Activated CD8-positive, alpha-beta memory T cell treated with anti-CD3 and anti-CD28 coated beads, Interleukin-2, amount 10 ng/mL, durations not matched to agents 7 days and 5 days (primary cell): ENCODE measurements around the gene DDX18. TPM values are rescaled to one million over a fixed set of nuclear protein-coding genes. Genes with fewer than 3 reads are reported as not detected.
A peak's percentile ranks its signal among the peaks of the same experiment; 100 is the strongest.
"Not testable (repeated sequence)": the region's sequence is repeated elsewhere in the genome, so short reads cannot be mapped to it uniquely, and the experiment has no call there.

Experiments used
- ATAC-seq: fragments of 150-1000 bp; cut with Tn5 transposase; one replicate; pipeline ENCODE4 v1.10.0; 2021; ENCODE audit warnings: moderate library complexity
- CTCF ChIA-PET: fragments of 350-600 bp; sonication (Branson Sonifier 250); formaldehyde crosslinking; loops from one replicate; lab custom pipeline; 2021; ENCODE audit warnings: antibody characterized with exemption; lab: Charles Lee
- DNase-seq: peaks from one replicate; pipeline ENCODE4 v3.0.0-alpha.2; 2020
- H3K27ac Mint-ChIP-seq: one replicate; pipeline ENCODE4 v1.8.0; 2021; ENCODE audit warnings: mild to moderate bottlenecking, mixed read lengths
- H3K27me3 Mint-ChIP-seq: one replicate; pipeline ENCODE4 v1.8.0; 2021; ENCODE audit warnings: mixed read lengths
- H3K36me3 Mint-ChIP-seq: one replicate; pipeline ENCODE4 v1.8.0; 2021; ENCODE audit warnings: mild to moderate bottlenecking, mixed read lengths
- H3K4me1 Mint-ChIP-seq: one replicate; pipeline ENCODE4 v1.8.0; 2021; ENCODE audit warnings: mixed read lengths
- H3K4me3 Mint-ChIP-seq: one replicate; pipeline ENCODE4 v1.8.0; 2021; ENCODE audit warnings: mild to moderate bottlenecking, moderate library complexity, mixed read lengths
- H3K9me3 Mint-ChIP-seq: one replicate; pipeline ENCODE4 v1.8.0; 2022; ENCODE audit warnings: low read depth, mixed read lengths
- total RNA-seq, 2 experiments: library from RNA; stranded (reverse); gene quantifications; one replicate each; pipeline ENCODE4 v1.2.3, GENCODE V29; 2021

DDX18 gene
- total RNA-seq, 2 experiments from 2014 or later, result 55.3 to 78.2 TPM

DNA sequence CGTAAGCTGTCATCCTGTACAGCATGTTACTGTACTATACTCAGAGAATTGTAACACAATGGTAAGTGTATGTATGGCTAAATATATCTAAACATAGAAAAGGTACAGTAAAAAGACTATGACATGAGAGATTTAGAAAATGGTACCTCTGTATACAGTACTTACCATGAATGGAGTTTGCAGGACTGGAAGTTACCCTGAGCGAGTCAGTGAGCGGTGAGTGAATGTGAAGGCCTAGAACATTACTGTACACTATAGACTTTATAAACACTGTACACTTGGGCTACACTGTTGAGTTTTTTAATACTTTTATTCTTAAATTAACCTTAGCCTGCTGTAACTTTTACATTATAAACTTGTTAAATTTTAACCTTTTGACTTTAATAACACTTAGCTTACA is 1.5 kb downstream of the DDX18 start:
- H3K9me3 Mint-ChIP-seq, result no peaks in the 10 kb centered on the region
- H3K36me3 Mint-ChIP-seq, result peaks cover 30% of the 10 kb centered on the region
- ATAC-seq (no peak), DNase-seq (no peak)
- H3K27me3 Mint-ChIP-seq, result no peaks in the 10 kb centered on the region
- peaks cover 35% of the 10 kb centered on the region for H3K4me1 Mint-ChIP-seq
- CTCF ChIA-PET, result interaction anchor here (1.4 kb wide), 1 partner anchor 187 kb away, joined by 6 read pairs; no protein-coding TSS in a partner anchor
- peak overlapping the region; percentile 98 for H3K4me3 Mint-ChIP-seq
- peak overlapping the region; percentile 96 for H3K27ac Mint-ChIP-seq

DNA sequence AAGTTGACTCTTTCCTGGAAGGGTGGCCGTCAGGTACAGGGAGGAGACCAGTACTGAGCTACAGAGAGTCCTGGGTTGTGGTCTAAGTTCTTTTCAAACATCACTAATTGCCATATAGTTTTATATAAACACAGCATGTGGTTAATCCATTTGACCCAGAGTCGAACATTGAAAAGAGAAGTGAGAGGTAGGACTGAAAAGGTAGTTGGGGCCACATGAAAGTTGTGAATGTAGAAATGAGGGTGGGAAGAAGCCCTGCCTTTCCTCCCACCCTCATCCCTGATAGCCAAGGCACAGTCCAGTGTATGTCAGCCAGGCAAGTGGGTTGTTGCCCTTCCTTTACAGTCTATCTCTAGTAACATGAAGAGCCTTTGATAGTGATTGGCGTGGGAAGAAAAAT is 4.4 kb downstream of the DDX18 start:
- DNase-seq, result no peak
- H3K27me3 Mint-ChIP-seq, result no peaks in the 10 kb centered on the region
- H3K4me3 Mint-ChIP-seq, result no peak overlapping the region
- no peak overlapping the region for H3K27ac Mint-ChIP-seq
- CTCF ChIA-PET, result interaction anchor here (2.6 kb wide), 1 partner anchor 184 kb away, joined by 13 read pairs; no protein-coding TSS in a partner anchor
- peaks cover 51% of the 10 kb centered on the region for H3K36me3 Mint-ChIP-seq
- H3K4me1 Mint-ChIP-seq, result peaks cover 35% of the 10 kb centered on the region
- no peaks in the 10 kb centered on the region for H3K9me3 Mint-ChIP-seq
- ATAC-seq, result no peak

DNA sequence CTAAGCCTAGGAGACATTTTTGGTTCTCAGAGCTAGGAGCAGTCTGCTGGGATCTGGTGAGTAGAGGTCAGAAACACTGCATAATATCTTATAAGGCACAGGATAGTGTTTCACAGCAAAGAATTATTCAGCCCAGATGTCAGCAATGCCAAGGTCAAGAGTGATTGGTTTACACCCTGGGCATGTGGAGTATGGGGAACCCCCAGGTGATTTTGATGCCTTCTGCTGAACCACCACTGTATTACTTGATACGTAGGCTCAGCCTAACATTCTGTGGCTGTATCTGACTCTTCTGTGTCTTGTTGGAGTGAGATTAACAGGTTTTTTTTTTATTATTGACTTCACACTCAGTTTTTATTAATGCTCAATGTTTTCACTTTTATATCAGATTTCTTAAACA is 6.0 kb downstream of the DDX18 start:
- CTCF ChIA-PET, result interaction anchor here (2.6 kb wide), 1 partner anchor 183 kb away, joined by 13 read pairs; no protein-coding TSS in a partner anchor
- DNase-seq, result no peak
- H3K4me1 Mint-ChIP-seq, result peaks cover 26% of the 10 kb centered on the region
- no peak overlapping the region for H3K4me3 Mint-ChIP-seq
- no peaks in the 10 kb centered on the region for H3K27me3 Mint-ChIP-seq
- H3K27ac Mint-ChIP-seq, result no peak overlapping the region
- ATAC-seq, result peak; percentile 33
- no peaks in the 10 kb centered on the region for H3K9me3 Mint-ChIP-seq
- peaks cover 58% of the 10 kb centered on the region for H3K36me3 Mint-ChIP-seq

DNA sequence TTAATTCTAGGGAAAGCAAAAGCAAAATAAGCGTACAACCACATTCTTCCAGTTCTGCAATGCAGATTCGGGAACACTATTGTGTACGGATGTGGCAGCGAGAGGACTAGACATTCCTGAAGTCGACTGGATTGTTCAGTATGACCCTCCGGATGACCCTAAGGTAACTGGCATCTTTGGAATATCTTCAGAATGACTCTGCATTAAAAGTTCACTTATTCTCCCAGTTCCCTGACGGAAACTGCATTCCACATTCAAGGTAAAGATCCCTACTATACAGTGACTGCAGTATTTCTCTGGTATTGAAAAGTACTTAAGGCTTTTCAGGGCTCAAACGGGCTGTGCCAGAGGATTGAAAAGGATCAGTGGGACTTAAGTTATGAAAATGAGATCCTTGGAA is 10.9 kb downstream of the DDX18 start:
- no peak for DNase-seq
- CTCF ChIA-PET, result interaction anchor here (1.2 to 1.7 kb wide), 2 partner anchors 11 to 12 kb away, joined by 4 to 5 read pairs; partner anchors contain the start of gene DDX18
- H3K36me3 Mint-ChIP-seq, result peaks cover 77% of the 10 kb centered on the region
- H3K27ac Mint-ChIP-seq, result no peak overlapping the region
- H3K27me3 Mint-ChIP-seq, result no peaks in the 10 kb centered on the region
- ATAC-seq, result no peak
- H3K4me1 Mint-ChIP-seq, result no peaks in the 10 kb centered on the region
- H3K4me3 Mint-ChIP-seq, result no peak overlapping the region
- H3K9me3 Mint-ChIP-seq, result no peaks in the 10 kb centered on the region

DNA sequence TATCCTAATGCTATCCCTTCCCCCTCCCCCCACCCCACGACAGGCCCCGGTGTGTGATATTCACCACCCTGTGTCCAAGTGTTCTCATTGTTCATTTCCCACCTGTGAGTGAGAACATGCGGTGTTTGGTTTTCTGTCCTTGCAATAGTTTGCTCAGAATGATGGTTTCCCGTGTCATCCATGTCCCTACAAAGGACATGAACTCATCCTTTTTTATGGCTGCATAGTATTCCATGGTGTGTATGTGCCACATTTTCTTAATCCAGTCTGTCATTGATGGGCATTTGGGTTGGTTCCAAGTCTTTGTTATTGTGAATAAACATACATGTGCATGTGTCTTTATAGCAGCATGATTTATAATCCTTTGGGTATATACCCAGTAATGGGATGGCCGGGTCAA is 13.0 kb downstream of the DDX18 start:
- ATAC-seq, H3K27ac Mint-ChIP-seq, CTCF ChIA-PET, DNase-seq, H3K27me3 Mint-ChIP-seq, H3K4me3 Mint-ChIP-seq, H3K4me1 Mint-ChIP-seq, H3K9me3 Mint-ChIP-seq: not testable (repeated sequence)
- peaks cover 77% of the 10 kb centered on the region for H3K36me3 Mint-ChIP-seq

DNA sequence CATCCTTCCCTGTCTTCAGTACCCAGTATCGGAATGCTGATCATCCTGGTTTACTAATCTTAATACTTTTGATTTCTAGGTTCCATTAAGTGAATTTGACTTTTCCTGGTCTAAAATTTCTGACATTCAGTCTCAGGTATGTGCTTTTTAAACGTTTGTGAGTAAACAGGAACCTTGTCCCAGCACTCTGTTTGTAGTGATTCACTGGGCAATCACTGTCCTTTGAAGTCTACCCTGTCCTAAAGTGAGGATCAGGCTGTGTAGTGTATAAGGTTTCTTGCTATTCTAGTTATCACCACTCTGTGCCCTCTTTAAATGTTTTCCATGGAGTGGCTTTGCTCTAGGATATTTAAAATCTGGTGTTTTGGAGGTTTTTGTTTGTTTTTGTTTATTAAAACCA is 14.4 kb downstream of the DDX18 start:
- DNase-seq, result no peak
- H3K4me1 Mint-ChIP-seq, result no peaks in the 10 kb centered on the region
- CTCF ChIA-PET, result interaction anchor here (1.0 kb wide), 1 partner anchor 14 kb away, joined by 3 read pairs; the partner anchor contains the start of gene DDX18
- no peak overlapping the region for H3K4me3 Mint-ChIP-seq
- no peaks in the 10 kb centered on the region for H3K9me3 Mint-ChIP-seq
- no peak overlapping the region for H3K27ac Mint-ChIP-seq
- no peak for ATAC-seq
- no peaks in the 10 kb centered on the region for H3K27me3 Mint-ChIP-seq
- H3K36me3 Mint-ChIP-seq, result peaks cover 73% of the 10 kb centered on the region

DNA sequence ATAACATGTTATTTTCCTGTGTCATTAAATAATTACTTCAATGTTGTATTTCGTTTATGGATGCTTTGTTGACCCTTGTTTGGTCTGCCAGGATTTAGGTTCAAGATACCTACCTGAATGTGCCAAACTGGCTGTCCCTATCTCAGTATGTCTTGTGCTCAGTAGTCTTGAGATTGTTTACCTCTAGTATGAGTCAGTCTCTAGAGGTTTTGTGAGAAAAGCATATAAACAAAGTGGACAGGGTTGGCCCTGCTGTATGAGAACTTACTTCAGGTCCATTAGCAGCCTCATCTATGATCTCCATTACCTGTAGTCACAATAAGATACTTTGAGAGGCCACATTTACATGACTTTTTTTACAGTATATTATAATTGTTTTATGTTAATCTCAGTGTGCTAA is 17.8 kb downstream of the DDX18 start:
- peaks cover 8% of the 10 kb centered on the region for H3K4me1 Mint-ChIP-seq
- peaks cover 47% of the 10 kb centered on the region for H3K36me3 Mint-ChIP-seq

DNA sequence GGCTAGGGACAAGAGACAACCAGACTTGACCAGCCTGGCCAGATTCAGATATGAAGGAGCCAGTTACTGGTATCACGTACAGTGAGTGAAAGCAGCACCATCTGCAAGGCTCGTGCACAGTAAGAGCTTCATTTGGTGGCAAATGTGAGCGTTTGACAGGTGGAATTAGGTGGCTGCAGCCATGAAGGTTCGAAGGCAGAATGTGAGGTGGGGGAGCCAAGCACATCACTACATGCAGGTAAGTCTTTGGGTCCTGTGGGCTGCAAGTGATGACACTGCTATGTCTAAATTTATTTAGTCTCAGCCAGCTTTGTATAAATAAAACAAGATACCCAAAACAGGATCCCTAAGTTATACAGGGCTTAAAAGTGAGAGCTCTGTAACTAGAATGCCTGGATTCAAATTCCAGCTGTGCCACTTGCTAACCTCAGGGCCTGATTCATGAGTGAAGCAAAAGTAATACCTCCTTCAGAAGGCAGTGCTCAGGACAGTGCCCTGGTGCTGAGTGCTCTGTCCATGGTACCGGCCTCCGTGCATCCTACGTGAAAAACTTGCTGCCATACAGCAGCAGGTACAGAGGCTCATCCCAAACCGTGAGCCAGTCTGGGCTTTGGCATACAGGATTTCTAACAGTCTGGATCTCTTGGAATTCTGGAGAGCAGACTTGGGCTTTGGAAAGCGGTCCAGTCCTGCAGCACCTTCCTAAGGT is 18.6 kb downstream of the DDX18 start:
- Mint-ChIP-seq H3K4me3 (no peak overlapping the region), H3K27ac (no peak overlapping the region), H3K27me3 (no peaks in the 10 kb centered on the region), H3K36me3 (peaks cover 40% of the 10 kb centered on the region), H3K4me1 (peaks cover 8% of the 10 kb centered on the region), H3K9me3 (no peaks in the 10 kb centered on the region)
- CTCF ChIA-PET, result interaction anchor here (0.9 kb wide), 1 partner anchor 178 kb away, joined by 3 read pairs; no protein-coding TSS in a partner anchor
- DNase-seq (no peak), ATAC-seq (peak; percentile 48)

More for the DNA sequence above, 17.8 kb downstream of the DDX18 start:
- Mint-ChIP-seq H3K9me3 (no peaks in the 10 kb centered on the region), H3K27ac (no peak overlapping the region), H3K27me3 (no peaks in the 10 kb centered on the region), H3K4me3 (no peak overlapping the region)
- DNase-seq (no peak), ATAC-seq (no peak)
- CTCF ChIA-PET, result no interaction called here

DNA sequence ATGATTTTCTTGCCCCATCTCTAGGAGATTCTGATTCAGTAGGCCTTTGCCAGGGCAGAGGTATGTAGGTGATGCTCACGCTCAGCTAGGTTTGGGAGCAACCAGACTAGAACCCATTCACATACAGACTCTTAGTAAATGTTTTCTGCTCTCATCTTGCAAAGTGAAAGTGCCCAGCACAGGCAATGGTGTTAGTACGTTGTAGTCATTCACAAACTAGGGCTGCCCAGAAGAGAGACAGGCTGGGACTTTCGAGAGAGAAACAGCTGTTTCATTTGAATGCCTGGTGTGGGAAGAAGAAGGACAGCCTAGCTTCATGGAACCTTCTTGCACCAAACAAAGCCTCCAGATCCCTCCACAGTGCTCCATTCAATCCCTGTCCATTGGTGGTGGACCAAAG is 19.4 kb downstream of the DDX18 start:
- no peak for DNase-seq
- H3K27me3 Mint-ChIP-seq, result no peaks in the 10 kb centered on the region
- H3K9me3 Mint-ChIP-seq, result no peaks in the 10 kb centered on the region
- no peak for ATAC-seq
- CTCF ChIA-PET, result interaction anchor here (0.9 kb wide), 1 partner anchor 177 kb away, joined by 3 read pairs; no protein-coding TSS in a partner anchor
- H3K4me3 Mint-ChIP-seq, result no peak overlapping the region
- H3K36me3 Mint-ChIP-seq, result peaks cover 33% of the 10 kb centered on the region
- no peak overlapping the region for H3K27ac Mint-ChIP-seq
- peaks cover 8% of the 10 kb centered on the region for H3K4me1 Mint-ChIP-seq

DNA sequence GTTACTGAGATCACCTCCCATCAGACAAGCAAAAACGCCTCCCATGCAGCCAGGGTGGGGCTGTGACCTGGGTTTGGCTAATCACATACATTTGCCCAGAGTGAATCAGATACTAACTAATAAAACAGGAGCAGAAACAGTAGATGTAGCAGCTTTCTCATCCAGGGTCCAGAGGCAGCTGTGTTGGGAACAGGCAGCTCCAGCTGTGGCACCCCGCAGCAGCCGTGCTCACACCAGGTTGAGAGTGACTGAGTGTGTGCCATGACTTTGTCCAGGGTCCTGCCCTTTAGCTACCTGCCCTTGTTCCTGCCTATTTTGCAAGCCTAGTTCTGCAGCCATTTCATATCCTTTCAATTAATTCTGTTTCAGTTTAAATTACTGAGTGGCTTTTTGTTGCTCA is 20.5 kb downstream of the DDX18 start:
- H3K4me1 Mint-ChIP-seq, result peaks cover 8% of the 10 kb centered on the region
- CTCF ChIA-PET, result interaction anchor here (1.3 to 2.3 kb wide), 3 partner anchors 20 to 170 kb away, joined by 3 to 7 read pairs (median 4); no protein-coding TSS in a partner anchor
- H3K4me3 Mint-ChIP-seq, result no peak overlapping the region
- no peaks in the 10 kb centered on the region for H3K27me3 Mint-ChIP-seq
- no peaks in the 10 kb centered on the region for H3K9me3 Mint-ChIP-seq
- no peak overlapping the region for H3K27ac Mint-ChIP-seq
- ATAC-seq, result no peak
- DNase-seq, result no peak
- peaks cover 25% of the 10 kb centered on the region for H3K36me3 Mint-ChIP-seq

DNA sequence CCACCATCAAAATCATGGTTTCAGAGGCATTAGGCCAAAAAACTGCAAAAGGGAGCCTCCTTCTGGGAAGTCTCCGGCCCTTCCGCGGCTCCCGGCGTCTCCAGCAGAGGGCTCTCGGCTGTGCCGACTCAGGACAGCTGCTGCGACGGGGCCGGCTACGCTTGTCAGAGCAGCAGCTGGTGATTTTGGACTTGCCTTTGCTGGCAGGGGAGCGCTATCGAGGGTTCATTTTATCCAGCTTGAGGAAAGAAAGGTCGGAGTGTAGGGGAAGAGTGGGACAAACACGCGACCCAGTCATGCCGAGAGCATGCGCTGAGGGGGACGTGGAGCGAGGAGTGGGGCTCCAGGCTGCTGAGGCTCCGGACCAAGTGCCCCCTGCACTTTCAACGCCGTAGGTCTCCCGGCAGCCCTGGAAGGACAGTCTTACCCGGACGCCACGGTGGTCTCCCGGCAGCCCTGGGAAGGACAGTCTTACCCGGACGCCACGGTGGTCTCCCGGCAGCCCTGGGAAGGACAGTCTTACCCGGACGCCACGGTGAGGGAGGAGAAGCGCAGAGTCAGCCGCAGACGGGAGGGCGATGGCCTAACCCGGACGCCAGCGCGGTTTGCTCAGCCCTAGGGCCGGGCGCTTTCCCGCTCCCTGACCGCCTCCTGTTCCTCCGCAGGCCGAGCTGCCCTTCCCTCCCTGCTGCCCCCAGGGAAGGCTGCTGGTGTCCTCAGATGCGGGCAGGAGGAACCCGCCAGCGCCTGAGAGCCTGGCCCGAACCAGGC is 21.7 kb downstream of the DDX18 start:
- H3K4me1 Mint-ChIP-seq, result peaks cover 8% of the 10 kb centered on the region
- CTCF ChIA-PET, result interaction anchor here (1.3 to 2.3 kb wide), 3 partner anchors 21 to 169 kb away, joined by 3 to 7 read pairs (median 4); no protein-coding TSS in a partner anchor
- no peaks in the 10 kb centered on the region for H3K27me3 Mint-ChIP-seq
- no peaks in the 10 kb centered on the region for H3K9me3 Mint-ChIP-seq
- peak; percentile 57 for DNase-seq
- peak overlapping the region; percentile 18 for H3K4me3 Mint-ChIP-seq
- H3K27ac Mint-ChIP-seq, result no peak overlapping the region
- ATAC-seq, result peak; percentile 75
- H3K36me3 Mint-ChIP-seq, result peaks cover 18% of the 10 kb centered on the region

DNA sequence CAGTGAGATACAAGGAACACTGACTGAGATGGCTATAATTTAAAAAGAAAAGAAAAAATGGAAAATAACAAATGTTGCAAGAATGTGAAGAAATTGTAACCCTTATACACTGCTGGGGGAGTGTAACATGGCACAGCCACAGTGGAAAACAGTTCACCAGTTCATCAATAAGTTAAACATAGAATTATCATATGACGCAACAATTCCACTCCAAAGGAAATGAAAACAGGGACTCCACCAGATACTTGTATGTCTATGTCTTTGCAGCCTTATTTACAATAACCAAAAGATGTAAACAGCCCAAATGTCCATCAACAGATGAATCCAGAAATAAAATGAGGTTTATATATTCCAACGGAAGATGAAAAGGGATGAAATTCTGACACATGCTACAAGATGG is 30.8 kb downstream of the DDX18 start:
- H3K27ac Mint-ChIP-seq, result no peak overlapping the region
- DNase-seq (no peak), ATAC-seq (no peak)
- no peaks in the 10 kb centered on the region for H3K4me1 Mint-ChIP-seq
- no peaks in the 10 kb centered on the region for H3K9me3 Mint-ChIP-seq
- CTCF ChIA-PET, result interaction anchor here (1.0 kb wide), 1 partner anchor 31 kb away, joined by 4 read pairs; the partner anchor contains the start of gene DDX18
- H3K4me3 Mint-ChIP-seq, result no peak overlapping the region
- peaks cover 24% of the 10 kb centered on the region for H3K27me3 Mint-ChIP-seq
- H3K36me3 Mint-ChIP-seq, result no peaks in the 10 kb centered on the region

DNA sequence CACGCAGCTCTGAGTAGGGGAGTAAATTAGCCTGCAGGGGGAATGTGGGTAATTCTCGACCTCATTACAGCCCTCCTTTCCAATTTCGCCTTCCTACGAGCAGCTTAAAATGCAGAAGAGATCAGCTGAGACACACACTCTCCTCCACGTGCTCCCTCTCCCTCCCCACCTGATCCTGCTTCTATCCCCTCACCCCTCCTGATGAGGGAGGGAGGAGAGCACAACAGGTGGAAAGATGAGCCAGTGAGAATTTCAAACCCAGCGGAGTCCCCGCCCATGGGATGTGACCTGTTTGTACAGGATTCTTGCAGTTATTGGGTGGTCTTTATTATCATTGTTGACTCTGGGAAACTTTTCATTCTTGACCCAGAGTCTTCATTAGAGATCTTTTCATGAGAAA is 35.5 kb downstream of the DDX18 start:
- no peaks in the 10 kb centered on the region for H3K4me1 Mint-ChIP-seq
- CTCF ChIA-PET, result no interaction called here
- no peaks in the 10 kb centered on the region for H3K36me3 Mint-ChIP-seq
- no peaks in the 10 kb centered on the region for H3K9me3 Mint-ChIP-seq
- peaks cover 64% of the 10 kb centered on the region for H3K27me3 Mint-ChIP-seq
- no peak overlapping the region for H3K4me3 Mint-ChIP-seq
- H3K27ac Mint-ChIP-seq, result no peak overlapping the region
- DNase-seq (no peak), ATAC-seq (no peak)
